Measurements from ENCODE around the gene NFKBIE.

NFKBIE gene

GRCh38 chr6:44229376-44230033 lies 35.8 kb downstream of the NFKBIE start:
- Mint-ChIP-seq H3K9me3 (no peaks in the 10 kb centered on the region), H3K4me1 (peaks cover 15 to 28% of the 10 kb centered on the region in 2 donors), H3K27ac (no peak overlapping the region), H3K4me3 (no peak overlapping the region), H3K27me3 (no peaks in the 10 kb centered on the region), H3K36me3 (peaks cover 29 to 56% of the 10 kb centered on the region in 2 donors)
- ATAC-seq (replicated peaks) = no peak
- no peak for DNase-seq

DNA sequence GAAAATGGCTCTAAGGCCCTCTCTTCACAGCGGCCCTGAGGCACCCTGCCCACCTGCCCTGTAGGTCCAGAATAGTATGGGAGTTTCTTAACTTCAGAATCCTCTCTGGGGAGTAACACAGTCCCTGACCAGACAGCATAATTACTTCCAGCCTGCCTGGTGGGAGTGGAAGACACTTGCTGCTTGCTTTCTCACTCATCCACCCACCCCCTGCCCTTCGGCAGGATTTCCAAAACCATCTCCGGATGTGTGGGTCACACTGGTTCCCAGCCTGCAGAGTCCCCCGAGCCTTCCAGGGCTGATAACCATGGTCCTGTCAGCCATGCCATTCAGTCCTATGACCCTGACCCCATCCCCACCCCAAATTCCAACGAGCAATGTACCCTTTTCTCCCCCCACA lies 36.5 kb downstream of the NFKBIE start:
- Mint-ChIP-seq H3K4me3 (no peak overlapping the region), H3K36me3 (peaks cover 26 to 54% of the 10 kb centered on the region in 2 donors), H3K9me3 (no peaks in the 10 kb centered on the region), H3K27me3 (no peaks in the 10 kb centered on the region), H3K27ac (no peak overlapping the region), H3K4me1 (peaks cover 20 to 29% of the 10 kb centered on the region in 2 donors)
- ATAC-seq (replicated peaks) (no peak), DNase-seq (no peak)

DNA sequence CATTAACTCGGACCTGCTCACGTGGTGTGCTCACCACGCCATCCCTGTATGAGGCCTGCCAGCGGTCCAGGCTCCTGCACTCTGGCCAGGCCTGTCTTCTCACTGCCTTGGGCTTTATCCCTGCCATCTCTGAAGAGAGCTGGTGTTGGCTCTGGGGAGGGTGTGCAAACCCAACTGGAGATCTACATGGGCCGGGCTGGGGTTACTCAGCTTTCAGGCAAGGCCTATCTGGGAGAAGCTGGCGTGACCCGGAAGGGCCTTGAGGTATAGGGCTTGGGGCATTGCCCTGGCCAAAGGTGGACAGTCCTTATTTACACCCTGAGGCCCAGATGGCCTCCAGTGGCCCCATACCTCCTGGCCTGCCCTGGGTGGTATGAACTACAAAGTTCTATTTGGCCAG lies 36.9 kb downstream of the NFKBIE start:
- Mint-ChIP-seq H3K4me3 (no peak overlapping the region), H3K4me1 (peaks cover 20 to 31% of the 10 kb centered on the region in 2 donors), H3K36me3 (peaks cover 22 to 50% of the 10 kb centered on the region in 2 donors), H3K9me3 (no peaks in the 10 kb centered on the region), H3K27me3 (no peaks in the 10 kb centered on the region), H3K27ac (no peak overlapping the region)
- DNase-seq (no peak), ATAC-seq (replicated peaks) (no peak)

DNA sequence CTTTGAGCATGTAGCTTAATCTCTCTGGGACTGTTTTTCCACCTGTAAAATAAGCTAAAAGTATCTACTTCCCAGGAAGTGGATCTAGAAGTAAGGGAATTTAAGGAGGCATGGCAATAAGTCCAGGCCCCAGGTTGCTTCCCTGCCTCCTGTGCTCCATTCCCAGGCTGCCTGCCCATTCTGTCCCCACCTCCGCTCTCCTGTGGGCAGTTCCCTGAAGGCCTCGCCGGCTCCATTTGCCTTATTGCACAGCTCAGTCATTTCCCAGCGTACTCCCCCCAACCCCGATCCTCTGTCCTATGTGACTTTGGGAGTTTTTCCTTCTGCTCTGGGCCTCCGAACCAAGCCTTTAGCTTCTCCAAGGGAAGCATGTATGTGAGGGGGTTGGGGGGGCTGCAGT lies 37.3 kb downstream of the NFKBIE start:
- Mint-ChIP-seq H3K4me3 (no peak overlapping the region), H3K36me3 (peaks cover 21 to 47% of the 10 kb centered on the region in 2 donors)

DNA sequence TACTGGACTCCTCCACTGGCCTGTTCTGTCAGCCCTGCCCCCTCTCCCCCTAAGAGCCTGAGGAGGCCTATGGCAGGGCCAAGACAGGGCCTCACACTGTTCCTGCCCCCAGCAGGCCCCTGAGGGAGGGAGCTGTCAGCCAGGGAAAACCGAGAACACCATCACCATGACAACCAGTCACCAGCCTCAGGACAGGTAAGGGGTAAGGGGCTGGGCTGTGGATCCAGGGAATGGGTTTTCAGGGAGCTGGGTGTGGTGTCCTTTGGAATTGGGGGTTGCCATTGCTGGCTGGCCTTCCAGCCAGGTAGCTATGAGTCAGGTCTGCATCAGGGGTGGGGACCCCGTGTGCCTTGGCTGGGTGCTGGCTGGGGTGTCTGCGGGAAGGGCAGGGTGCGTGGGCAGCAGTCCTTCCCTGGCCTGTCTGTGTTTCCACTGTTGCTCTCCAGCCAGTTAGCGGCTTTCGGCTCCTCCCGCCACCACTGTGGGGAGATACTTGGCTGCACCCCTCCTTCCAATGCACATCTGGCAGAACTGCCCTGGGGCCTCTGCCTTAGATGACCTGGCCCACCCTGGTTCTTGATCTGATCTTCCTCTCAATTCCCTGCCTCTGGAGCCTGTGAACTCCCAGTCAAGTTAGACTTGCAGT lies 38.1 kb downstream of the NFKBIE start:
- no peak for ATAC-seq (replicated peaks)

More for the DNA sequence above, 37.3 kb downstream of the NFKBIE start:
- no peak overlapping the region for H3K27ac Mint-ChIP-seq
- no peaks in the 10 kb centered on the region for H3K9me3 Mint-ChIP-seq
- DNase-seq = no peak
- no peak for ATAC-seq (replicated peaks)
- H3K4me1 Mint-ChIP-seq = peaks cover 21 to 33% of the 10 kb centered on the region in 2 donors
- H3K27me3 Mint-ChIP-seq = no peaks in the 10 kb centered on the region

DNA sequence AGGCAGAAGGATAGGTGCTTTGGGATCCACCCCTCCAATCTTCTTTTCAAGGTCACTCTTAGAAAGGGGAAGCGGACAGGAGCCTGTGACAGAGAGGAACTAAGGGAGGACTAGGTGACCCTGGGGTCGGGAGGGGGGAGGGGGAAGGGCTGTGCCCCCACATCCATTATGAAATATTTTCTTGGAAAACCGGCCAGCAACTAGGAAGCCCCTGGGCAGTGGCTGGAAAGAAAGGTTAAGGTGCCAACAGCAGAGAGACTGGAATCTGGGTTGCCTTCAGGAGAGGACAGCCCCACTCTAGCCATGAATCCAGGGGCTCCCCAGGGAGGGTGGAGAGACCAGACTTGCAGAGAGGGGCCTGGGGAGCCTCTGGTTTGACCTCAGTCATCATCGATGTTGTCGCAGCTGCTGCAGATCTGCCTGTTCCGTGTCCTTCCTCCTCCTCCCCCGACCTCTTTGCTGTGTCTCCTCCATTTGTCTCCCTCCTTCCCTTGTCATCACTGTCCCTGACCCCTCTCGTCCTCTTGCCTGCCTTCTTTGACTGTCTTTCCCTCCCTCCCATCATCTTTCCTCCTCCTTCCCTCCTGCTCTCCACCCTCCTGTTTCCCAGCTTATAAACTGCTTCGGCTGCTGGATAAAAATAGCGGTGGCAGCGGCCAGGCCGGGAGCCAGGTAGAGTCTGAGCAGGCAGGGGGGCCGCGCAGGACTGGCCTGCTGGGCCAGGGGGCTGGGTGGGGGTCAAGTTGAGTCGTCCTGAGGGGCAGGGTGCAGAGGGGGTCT lies 38.8 kb downstream of the NFKBIE start:
- Mint-ChIP-seq H3K27ac (no peak overlapping the region), H3K9me3 (no peaks in the 10 kb centered on the region), H3K36me3 (peaks cover 18 to 36% of the 10 kb centered on the region in 2 donors), H3K4me1 (peaks cover 35 to 48% of the 10 kb centered on the region in 2 donors), H3K4me3 (no peak overlapping the region), H3K27me3 (no peaks in the 10 kb centered on the region)
- no peak for ATAC-seq (replicated peaks)
- DNase-seq = no peak

More for the DNA sequence above, 38.1 kb downstream of the NFKBIE start:
- no peak for DNase-seq
- Mint-ChIP-seq H3K27me3 (no peaks in the 10 kb centered on the region), H3K4me3 (no peak overlapping the region), H3K9me3 (no peaks in the 10 kb centered on the region), H3K36me3 (peaks cover 18 to 43% of the 10 kb centered on the region in 2 donors), H3K4me1 (peaks cover 29 to 41% of the 10 kb centered on the region in 2 donors), H3K27ac (peak overlapping the region; percentile 56)

GRCh38 chr6:44225579-44226325 lies 39.6 kb downstream of the NFKBIE start:
- ATAC-seq (replicated peaks) = no peak
- Mint-ChIP-seq H3K36me3 (peaks cover 13 to 29% of the 10 kb centered on the region in 2 donors), H3K4me3 (no peak overlapping the region), H3K27ac (no peak overlapping the region), H3K4me1 (peaks cover 39 to 54% of the 10 kb centered on the region in 2 donors), H3K9me3 (no peaks in the 10 kb centered on the region), H3K27me3 (no peaks in the 10 kb centered on the region)
- DNase-seq = no peak

DNA sequence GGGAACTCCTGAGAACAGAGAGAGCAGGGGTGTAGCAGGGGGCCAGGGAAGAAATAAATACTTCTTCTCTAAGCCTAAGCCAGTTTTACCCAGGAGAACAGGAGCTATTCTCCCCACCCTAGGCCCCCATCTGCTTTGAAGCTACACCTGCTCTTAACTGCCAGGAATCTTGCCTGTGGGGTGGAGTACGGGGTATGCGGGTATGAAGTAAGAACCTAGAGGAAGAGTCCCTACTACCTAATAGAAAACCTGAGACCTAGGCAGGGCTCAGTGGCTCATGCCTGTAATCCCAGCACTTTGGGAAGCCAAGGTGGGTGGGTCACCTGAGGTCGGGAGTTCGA lies 40.4 kb downstream of the NFKBIE start:
- H3K4me1 Mint-ChIP-seq = peaks cover 39 to 54% of the 10 kb centered on the region in 2 donors
- peaks cover 6 to 22% of the 10 kb centered on the region in 2 donors for H3K36me3 Mint-ChIP-seq
- H3K27ac Mint-ChIP-seq = no peak overlapping the region
- DNase-seq (no peak), ATAC-seq (replicated peaks) (no peak)
- H3K4me3 Mint-ChIP-seq = no peak overlapping the region
- H3K9me3 Mint-ChIP-seq = no peaks in the 10 kb centered on the region
- no peaks in the 10 kb centered on the region for H3K27me3 Mint-ChIP-seq

GRCh38 chr6:44224029-44224964 lies 41.1 kb downstream of the NFKBIE start:
- ATAC-seq (replicated peaks) (peak; percentile 23 to 25), DNase-seq (no peak)
- Mint-ChIP-seq H3K36me3 (peaks cover 4 to 16% of the 10 kb centered on the region in 2 donors), H3K27me3 (peaks cover 0 to 3% of the 10 kb centered on the region in 2 donors), H3K4me1 (peaks cover 39 to 61% of the 10 kb centered on the region in 2 donors), H3K27ac (peak overlapping the region; percentile 37), H3K9me3 (no peaks in the 10 kb centered on the region), H3K4me3 (peak overlapping the region; percentile 81 to 84)

DNA sequence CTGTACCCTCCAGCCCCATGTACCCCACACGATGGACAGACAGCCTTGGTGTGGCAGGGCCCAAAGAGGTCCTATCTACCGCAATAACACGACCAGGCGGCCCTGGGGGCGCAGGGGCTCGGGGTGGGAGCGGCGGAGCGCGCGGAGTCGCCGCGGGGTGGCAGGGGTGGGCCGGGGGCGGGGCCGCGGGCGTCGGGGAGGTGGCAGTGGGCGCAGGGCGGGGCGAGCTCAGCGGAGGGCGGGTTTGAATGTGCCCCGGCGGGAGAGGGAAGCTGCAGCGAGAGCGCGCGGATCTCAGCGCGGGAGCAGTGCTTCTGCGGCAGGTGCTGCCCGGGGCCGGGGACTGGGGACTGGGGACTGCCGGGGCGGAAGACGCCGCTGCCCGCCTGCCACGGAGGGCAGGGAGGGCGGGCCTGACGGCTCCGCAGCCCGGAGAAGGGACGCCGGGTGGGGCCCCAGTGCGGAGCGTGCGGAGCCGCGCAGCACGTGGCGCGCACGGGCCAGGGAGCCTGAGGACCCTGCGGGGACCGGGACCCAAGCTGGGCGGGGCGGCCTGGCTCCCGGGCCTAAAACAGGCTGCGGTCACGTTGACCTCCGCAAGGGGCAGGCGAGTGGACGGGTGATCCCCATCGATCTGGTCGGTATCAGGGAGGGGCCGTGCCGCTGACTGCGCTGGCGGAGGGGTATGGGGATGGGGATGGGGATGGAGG lies 41.9 kb downstream of the NFKBIE start, which contains the start of gene SLC29A1:
SLC29A1 (plus strand) TSS at position 277 of the 710 bp plus-strand sequence. CDS start 3,719 bp downstream, outside the sequence.
- peak within 1 kb of the TSS; percentile 72 for H3K27ac Mint-ChIP-seq
- peak; percentile 66 for DNase-seq
- H3K27me3 Mint-ChIP-seq = peaks cover 0 to 6% of the 10 kb centered on the region in 2 donors
- peak within 1 kb of the TSS; percentile 81 to 84 for H3K4me3 Mint-ChIP-seq
- peaks cover 0 to 10% of the 10 kb centered on the region in 2 donors for H3K36me3 Mint-ChIP-seq
- H3K9me3 Mint-ChIP-seq = no peaks in the 10 kb centered on the region
- ATAC-seq (replicated peaks) = peak; percentile 72 to 75
- H3K4me1 Mint-ChIP-seq = peaks cover 43 to 69% of the 10 kb centered on the region in 2 donors

GRCh38 chr6:44222486-44223318 lies 42.6 kb downstream of the NFKBIE start:
- peaks cover 0 to 6% of the 10 kb centered on the region in 2 donors for H3K27me3 Mint-ChIP-seq
- DNase-seq (no peak), ATAC-seq (replicated peaks) (no peak)
- peak overlapping the region; percentile 72 for H3K27ac Mint-ChIP-seq
- H3K4me1 Mint-ChIP-seq = peaks cover 46 to 73% of the 10 kb centered on the region in 2 donors
- H3K36me3 Mint-ChIP-seq = peaks cover 0 to 4% of the 10 kb centered on the region in 2 donors
- H3K4me3 Mint-ChIP-seq = peak overlapping the region; percentile 81 to 84
- no peaks in the 10 kb centered on the region for H3K9me3 Mint-ChIP-seq

GRCh38 chr6:44221961-44222335 lies 43.4 kb downstream of the NFKBIE start:
- Mint-ChIP-seq H3K9me3 (no peaks in the 10 kb centered on the region), H3K36me3 (peaks cover 0 to 4% of the 10 kb centered on the region in 2 donors), H3K27me3 (peaks cover 0 to 6% of the 10 kb centered on the region in 2 donors), H3K4me3 (no peak overlapping the region), H3K27ac (no peak overlapping the region), H3K4me1 (peaks cover 46 to 73% of the 10 kb centered on the region in 2 donors)
- no peak for DNase-seq
- no peak for ATAC-seq (replicated peaks)
